ENCODE results near the gene SBNO2.
"Not testable (repeated sequence)": the region's sequence is repeated elsewhere in the genome, so short reads cannot be mapped to it uniquely, and the experiment has no call there.

Gene SBNO2

DNA sequence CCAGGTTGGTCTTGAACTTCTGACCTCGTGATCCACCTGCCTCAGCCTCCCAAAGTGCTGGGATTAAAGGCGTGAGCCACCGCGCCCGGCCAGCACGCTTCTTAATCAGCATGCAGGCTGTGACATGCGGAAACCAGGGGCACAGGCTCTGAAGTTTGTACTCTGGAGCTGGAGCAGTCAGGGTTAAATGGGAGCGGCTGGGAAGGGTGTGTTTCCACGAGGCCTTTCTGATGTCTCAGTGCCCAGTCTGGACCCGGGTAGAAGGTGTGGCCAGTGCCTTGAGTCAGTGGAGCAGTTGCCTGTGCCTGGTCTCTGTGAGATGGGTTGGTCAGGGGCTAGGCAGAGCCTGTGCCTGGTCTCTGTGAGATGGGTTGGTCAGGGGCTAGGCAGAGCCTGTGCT, 34.8 kb upstream of the SBNO2 start:
- not testable (repeated sequence) for DNase-seq (ENCODE audit: low spot score)

DNA sequence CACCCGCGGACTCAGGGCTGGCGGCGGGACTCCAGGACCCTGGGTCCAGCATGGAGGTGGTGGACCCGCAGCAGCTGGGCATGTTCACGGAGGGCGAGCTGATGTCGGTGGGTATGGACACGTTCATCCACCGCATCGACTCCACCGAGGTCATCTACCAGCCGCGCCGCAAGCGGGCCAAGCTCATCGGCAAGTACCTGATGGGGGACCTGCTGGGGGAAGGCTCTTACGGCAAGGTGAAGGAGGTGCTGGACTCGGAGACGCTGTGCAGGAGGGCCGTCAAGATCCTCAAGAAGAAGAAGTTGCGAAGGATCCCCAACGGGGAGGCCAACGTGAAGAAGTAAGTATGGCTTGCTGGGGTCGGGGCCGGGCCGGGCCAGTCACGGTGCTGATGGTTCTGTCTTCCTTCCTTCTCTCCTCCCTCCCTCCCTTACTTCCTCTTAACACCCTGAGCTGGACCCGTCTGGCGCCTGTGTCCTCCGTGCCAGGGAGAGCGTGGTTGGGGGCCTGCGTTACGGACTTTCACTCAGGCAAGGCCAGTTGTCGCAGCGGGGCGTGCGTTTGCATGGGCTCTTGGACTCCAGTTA, 32.9 kb upstream of the SBNO2 start:
- DNase-seq (ENCODE audit: low spot score): peak; percentile 61

DNA sequence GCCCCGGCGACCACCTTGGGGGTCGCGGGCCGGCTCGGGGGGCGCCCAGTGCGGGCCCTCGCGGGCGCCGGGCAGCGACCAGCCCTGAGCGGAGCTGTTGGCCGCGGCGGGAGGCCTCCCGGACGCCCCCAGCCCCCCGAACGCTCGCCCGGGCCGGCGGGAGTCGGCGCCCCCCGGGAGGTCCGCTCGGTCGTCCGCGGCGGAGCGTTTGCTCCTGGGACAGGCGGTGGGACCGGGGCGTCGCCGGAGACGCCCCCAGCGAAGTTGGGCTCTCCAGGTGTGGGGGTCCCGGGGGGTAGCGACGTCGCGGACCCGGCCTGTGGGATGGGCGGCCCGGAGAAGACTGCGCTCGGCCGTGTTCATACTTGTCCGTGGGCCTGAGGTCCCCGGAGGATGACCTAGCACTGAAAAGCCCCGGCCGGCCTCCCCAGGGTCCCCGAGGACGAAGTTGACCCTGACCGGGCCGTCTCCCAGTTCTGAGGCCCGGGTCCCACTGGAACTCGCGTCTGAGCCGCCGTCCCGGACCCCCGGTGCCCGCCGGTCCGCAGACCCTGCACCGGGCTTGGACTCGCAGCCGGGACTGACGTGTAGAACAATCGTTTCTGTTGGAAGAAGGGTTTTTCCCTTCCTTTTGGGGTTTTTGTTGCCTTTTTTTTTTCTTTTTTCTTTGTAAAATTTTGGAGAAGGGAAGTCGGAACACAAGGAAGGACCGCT, 32.2 kb upstream of the SBNO2 start:
- DNase-seq (ENCODE audit: low spot score): no peak

DNA sequence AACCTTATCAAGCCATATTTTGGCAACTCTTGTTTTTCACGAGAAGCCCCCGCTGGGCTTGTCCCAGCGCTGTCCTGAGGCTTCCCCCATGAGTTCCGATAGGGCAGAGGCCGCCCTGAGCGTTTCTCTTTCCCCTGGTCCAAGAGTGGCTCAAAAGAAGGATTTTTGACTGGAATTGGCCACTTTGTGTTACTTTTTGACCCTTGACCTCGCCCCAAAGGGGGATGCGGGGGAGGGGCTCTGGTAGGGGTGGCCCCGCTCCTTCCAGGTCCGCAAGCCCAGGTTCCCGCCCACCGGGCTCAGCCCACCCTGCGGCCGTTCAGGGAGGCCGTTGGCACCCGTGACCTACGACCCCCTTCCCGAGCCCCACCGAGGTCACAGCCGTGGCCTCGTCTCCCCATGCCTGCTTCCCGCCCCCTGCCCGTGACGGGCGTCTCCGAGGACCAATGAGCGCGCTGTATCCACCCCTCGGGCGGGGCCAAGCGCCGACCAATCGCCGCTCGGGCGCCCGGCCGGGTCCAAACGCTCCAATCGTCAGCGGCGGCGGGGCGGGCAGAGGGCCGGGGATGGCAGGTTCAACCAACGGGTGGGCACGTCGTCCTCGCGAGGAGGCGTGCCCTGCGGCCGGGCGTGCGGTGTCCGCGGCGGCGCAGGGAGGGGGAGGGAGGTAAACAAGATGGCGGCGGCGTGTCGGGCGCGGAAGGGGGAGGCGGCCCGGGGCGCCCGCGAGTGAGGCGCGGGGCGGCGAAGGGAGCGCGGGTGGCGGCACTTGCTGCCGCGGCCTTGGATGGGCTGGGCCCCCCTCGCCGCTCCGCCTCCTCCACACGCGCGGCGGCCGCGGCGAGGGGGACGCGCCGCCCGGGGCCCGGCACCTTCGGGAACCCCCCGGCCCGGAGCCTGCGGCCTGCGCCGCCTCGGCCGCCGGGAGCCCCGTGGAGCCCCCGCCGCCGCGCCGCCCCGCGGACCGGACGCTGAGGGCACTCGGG, 31.3 kb upstream of the SBNO2 start, which contains the start of gene STK11:
Gene STK11, plus strand, starts transcription at position 665 of the 986 bp plus-strand sequence. CDS start 1,136 bp downstream, outside the sequence.
- DNase-seq (ENCODE audit: low spot score): peak; percentile 98

DNA sequence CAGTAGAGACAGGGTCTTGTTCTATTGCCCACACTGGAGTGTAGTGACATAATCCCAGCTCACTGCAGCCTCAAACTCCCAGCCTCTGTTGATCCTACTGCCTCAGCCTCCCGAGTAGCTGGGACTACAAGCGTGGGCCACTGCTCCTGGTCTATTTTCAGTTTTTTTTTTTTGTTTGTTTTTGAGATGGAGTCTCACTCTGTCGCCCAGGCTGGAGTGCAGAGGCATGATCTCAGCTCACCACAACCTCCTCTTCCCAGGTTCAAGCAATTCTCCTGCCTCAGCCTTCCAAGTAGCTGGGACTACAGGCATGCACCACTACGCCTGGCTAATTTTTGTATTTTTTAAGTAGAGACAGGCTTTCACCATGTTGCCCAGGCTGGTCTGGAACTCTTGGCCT, 26.5 kb upstream of the SBNO2 start:
- not testable (repeated sequence) for DNase-seq (ENCODE audit: low spot score)

DNA sequence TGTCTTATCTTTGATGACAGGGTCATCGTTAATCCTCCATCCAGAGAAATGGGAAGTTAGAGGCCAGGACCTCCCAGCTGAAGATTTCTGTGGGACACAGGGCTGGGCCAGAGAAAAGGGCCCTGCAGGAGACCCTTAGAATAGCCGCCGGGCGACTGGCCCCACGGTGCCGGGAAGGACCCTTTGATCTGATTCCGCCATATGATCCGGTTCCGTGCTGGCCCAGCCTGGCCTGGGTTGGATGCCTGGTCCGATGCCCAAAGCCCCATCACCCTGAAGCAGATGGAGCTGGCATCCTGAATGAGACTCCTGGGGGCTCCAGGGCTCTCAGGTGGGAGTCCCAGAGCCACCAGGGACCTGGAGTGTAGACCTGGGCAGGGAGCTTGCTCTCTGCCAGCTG, 25.5 kb upstream of the SBNO2 start:
- DNase-seq (ENCODE audit: low spot score): no peak

DNA sequence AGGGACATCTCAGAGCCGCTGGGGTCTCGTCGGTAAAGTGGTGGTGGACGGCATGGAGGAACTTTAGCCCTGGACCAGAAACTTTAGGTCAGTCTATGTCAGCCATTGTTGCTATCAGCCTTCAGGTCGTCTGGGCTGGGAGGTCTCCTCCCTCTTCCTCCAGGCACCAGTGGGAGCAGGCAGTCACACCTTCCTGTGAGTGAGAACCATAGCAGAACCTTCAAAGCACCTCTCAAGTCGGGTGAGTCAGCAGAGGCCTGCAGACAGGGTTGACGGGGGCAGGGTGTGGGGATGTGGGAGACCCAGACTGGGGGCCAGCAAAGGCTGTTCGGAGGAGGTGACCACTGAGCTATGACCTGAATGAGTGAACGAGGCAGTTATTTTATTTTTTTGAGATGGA, 15.4 kb upstream of the SBNO2 start:
- DNase-seq (ENCODE audit: low spot score): no peak

DNA sequence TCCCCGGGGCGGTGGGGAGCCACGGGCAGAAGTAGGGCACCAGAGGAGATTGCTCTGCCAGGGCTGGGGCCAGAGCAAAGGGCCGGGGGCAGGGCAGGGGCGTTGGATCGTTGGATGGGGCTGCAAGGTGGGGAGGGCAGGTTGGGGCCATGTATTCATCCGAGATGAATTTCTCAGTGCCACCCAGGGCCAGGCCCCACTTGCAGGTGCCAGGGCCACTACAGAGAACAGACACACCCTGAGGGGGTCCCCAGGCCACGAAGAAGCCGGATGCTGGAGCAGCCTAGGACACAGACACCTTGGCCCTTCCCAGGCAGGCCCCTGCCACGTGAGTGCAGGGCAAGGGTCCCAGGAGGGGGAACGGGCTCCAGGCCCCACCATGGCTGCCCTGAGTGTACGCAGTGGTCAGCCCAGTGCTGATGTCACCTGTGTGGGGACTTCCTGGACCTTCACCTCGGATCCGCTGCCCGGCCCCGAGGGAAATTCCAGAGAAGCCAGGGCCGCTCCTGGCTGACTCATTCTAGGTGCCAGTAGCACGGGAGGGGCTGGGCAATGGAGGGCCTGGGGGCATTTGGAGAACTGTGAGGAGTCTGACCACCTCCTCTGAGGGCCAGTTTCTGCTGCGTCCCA, 9.6 kb upstream of the SBNO2 start:
- no peak for DNase-seq (ENCODE audit: low spot score)

DNA sequence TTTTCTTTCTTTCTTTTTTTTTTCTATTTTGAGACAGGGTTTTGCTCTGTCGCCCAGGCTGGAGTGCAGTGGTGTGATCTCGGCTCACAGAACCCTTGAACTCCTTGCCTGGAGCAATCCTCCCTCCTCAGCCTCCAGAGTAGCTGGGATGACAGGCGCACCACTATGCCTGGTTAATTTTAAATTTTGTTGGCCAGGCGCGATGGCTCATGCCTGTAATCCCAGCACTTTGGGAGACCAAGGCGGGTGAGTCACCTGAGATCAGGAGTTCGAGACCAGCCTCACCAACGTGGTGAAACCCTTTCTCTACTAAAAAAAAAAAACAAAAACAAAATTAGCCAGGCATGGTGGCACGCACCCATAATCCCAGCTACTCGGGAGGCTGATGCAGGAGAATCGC, 8.7 kb upstream of the SBNO2 start:
- DNase-seq (ENCODE audit: low spot score): no peak

DNA sequence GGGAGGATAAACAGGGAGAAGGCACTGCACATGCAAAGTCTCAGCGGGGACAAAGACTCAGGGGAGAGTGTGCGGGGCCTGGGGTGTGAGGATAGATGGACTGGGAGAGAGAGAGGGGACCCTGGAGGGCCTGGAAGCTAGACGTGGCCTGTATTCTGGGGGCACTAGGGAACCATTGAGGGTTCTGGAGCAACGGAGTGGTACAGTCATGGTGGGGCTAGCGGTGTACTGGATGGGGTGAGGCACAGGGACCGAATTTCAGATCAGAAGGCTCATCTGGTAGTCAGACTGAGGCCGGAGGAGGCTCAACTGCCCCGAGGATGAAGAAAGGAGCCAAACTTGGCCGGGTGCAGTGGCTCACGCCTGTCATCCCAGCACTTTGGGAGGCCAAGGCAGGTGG, 8.0 kb upstream of the SBNO2 start:
- DNase-seq (ENCODE audit: low spot score): no peak

DNA sequence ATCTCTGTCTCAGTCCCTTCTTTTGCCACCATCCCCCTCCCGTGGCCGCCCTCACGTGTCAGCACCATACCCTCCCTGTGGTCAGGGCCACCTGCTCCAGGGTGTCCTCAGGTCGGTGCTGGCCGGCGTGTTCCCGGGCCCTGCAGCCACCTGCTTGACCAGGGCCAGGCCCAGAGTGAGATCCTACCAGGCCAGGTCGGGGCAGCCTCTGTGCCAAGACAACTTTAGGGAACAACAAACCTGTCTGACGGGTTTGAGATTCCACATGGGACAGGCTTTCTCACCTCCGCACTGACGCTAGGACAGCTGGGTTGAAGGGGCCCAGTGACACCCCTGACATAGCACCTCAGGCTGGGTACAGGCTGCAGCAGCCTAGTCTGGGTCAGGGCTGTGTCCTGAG, 7.5 kb upstream of the SBNO2 start:
- no peak for DNase-seq (ENCODE audit: low spot score)

DNA sequence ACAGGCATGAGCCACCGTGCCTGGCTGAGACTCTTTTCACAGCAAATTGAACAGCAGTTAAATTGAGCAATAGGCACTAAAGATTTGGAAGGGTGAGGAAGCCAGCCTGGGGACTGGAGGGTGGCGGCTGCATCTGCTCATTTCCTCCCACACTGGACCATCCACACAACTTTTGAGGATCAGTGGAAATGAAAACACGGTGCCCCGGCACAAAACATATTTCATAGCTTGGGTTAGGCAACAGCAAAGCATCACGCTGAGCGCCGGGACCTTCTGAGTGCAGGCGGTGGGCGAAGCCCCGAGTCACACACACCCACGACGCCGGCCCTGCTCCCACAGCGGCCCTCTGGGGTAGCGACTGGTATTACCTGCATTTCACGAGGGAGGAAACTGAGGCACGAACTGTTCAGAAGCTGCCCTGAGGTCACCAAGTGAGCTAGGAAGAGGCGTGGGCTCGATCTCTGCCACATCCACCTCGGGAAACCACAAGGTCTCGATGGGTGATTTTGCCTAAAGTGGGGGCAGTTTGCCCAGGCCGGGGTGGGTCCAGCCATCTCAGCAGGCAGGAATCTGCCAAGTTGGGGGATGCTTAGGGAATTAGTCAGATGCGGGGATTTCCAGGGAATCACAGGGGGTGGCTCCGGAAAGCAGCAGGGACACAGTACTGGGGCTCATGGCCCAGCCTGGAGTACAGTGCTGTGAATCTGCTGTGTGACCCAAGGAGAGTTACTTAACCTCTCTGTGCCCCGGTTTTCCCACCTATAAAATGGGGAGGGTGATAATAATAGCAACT, 3.5 kb upstream of the SBNO2 start:
- DNase-seq (ENCODE audit: low spot score): peak; percentile 56

DNA sequence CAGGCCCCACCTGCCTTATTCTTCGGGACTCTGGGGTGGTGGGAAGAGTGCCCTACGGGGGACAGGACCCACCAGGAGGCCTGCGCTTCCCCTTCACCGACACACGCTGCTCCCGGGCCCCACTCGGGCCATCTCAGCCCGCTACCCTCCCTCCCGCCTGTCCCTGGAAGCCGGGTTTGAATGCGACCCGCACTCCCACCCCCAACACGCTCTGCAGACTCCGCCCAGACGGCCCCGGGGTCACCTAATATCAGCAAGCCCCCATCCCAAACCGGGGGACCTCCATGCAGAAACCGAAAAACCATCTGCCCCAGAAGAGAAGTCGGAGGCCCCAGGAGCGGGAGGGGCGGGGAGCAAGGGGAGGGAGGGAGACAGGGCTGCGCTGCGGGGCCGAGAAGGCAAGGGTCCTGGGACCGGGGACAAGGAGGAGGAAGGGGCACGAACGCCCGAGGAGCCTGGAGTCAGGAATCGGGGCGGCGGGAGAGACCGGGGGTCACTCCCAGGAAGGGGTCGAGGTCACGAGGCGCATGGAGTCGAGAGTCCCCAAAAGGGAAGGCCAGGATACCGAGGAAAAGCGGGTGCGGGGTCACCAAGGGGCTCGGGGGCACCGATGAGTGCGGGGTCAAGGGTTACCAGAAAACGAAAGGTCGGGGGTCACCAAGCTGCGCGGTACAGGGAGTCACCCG, 766 bp downstream of the SBNO2 start:
- DNase-seq (ENCODE audit: low spot score): no peak

DNA sequence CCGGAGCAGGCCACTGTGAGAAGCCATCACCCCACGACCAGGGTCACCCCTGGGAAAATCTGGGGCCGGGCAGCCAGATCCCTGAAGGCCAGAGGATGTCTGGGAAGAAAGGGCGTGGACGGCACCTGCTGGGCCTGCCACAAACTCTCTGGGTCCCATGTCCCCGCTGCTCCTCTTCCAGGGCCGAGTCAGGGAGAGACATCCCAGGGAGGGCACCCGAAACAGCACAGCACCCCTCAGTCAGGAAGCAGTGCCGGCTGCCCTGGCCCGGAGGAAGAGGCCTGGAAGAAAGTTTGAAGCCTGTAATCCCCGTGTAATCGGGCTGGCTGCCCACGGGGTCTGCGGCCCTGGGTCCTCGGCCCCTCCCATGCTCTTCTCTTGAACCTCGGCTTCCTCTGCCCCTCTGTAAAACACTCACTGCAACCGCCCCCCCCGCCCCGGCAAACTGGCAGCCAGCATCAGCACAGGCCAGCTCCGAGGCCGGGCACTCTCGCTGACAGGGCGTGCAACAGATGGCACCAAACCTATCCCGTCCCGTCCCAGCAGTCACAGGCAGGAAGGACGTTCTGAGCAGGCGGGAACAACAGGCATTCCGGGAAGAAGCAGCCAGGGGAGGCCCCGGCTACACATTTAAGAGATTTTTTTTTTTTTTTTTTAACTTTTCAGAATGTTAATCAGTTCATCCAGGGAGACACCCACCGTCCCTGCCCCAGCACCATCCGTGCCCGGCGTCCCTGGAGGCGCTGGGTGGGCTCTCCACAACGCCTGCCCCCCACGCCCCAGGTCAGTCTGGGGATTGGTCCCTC, 1.5 kb downstream of the SBNO2 start:
- DNase-seq (ENCODE audit: low spot score): peak; percentile 44

DNA sequence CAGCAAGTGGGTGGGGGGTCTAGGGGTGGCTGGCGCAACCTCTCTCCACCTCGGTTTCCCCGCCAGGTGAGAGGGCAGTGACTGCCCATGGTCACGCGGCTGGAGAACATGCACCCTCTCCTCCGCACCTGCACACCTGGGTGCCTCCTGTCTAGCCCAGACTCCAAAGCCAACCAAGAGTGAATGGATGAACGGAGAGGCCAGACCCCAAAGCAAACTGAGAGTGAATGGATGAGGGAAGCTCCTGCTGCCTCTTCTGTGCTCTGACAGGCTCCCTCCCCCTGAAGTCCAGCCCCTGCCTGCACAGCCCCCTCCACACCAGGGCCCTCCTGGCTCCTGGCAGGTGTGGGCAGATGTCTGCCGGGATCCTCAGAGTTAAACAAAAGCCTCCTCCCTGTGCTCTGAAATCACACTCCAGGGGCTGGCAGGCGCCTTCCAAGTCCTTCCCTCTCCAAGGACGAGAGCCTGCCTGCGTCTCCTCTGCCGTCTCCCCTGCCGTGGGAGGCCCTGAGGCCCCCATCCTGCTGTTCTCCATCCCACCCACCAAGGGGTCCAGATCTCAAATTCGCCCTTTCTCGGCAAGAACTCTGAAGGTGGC, 2.2 kb downstream of the SBNO2 start:
- no peak for DNase-seq (ENCODE audit: low spot score)

DNA sequence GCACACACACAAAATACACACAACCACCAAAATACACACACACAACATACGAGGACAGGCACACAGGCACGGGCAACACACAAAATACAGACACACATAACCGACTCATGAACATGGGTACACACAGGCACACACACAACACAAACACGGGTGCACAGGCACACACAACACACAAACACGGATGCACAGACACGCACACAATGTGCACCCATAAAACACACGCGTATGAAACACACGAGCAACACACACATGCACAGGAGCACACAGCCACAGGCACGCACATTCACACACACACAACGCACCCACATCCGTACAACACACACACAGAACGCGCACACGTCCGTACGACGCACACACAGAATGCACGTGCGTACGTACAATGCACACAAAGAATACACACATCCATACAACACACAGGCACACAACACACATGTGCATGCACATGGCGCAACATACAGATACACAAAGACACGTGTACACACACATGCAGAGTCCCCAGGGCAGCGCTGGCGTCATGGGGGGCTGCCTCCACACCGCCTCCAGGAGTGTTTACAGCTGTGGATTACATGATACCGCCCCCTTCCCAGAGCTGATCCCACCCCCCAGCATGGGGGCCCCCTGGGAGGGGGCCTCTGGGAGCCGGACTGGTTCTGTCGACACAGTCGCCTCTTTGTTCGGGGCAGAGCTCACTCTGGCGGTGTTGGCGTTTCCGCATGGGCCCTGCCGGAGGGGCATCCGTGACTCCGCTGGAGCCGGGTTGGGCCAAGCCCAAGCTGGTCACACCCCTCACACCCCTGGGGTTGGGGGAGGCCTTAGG, 2.9 kb downstream of the SBNO2 start:
- DNase-seq (ENCODE audit: low spot score): no peak

DNA sequence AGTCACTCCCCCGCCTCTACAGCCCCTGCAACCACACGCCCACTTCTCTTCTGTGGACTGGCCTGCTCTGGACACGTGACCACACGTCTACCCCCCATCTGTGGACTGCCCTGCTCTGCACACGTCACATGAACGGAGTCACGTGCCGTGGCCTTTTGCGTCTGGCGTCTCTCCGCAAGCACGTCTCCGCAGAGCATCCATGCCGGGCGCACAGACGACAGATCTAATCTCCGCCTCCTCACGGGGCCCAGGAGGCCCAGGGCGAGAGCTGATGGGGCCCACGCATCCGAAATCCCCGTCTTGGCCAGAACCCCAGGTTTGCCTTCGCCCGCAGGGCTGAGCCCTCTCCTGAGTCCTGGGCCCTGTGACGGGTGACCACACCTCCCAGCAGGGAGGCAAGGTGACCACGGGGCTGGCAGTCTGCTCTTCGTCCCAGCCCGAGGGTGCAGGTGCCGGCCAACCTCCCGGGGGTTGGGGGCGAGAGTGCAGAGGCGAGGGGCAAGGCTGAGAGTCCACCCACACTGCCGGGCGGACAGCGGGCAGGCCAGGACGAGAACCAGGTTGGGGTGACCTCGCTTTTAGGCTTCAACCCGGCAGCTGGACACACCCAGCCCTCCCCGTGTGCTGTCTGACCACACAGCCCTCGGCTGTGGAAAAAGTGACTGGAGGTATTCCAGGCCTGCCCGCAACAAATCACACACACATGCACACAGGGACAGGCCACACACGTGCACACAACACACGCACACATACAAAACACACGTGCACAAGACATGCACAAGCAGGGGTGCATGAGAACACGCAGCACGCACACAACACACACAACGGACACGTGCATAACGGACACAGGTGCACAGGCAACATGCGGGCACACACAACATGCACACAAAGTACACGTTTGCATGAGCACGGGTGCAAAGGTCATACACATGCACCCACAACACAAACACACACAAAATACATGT, 3.9 kb downstream of the SBNO2 start:
- peak; percentile 79 for DNase-seq (ENCODE audit: low spot score)

All from Ammon's horn (tissue), 1 donor.